ENCODE measurements around the gene GINS1.

DNA sequence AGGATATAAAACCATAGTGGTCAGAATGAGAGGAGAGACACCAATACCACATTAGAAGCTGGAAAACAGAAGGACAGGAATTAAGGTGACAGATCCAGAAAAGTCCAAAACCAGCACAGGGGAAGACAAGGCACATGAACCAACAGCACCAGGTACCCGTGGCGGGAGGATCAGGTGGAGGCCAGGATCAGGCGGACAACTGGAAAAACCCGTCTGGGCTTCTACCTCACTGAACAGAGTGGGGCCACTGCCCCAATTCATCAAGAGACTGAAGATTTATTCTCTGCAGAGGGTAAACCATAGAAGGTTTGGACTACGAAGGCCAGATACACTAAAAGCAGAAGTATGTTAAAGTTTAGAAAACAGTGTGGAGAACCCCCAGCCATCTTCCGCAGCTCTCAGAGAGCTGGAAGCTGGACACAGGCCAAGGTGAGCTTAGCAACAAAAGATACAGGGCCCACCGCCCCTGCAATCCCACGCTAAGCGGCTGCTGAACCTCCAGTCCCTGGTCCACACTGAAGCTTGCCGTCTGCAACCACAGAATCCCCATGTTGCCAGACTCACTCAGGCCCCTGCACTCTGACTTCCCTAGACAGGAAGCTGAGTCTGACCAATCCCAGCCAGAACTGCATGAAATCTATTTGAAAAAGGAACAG lies 46.7 kb upstream of the GINS1 start:
- no peak for TF ChIP-seq POLR2A (IDR thresholded peaks at IDR 0.05)
- TF ChIP-seq, protein P1, sequence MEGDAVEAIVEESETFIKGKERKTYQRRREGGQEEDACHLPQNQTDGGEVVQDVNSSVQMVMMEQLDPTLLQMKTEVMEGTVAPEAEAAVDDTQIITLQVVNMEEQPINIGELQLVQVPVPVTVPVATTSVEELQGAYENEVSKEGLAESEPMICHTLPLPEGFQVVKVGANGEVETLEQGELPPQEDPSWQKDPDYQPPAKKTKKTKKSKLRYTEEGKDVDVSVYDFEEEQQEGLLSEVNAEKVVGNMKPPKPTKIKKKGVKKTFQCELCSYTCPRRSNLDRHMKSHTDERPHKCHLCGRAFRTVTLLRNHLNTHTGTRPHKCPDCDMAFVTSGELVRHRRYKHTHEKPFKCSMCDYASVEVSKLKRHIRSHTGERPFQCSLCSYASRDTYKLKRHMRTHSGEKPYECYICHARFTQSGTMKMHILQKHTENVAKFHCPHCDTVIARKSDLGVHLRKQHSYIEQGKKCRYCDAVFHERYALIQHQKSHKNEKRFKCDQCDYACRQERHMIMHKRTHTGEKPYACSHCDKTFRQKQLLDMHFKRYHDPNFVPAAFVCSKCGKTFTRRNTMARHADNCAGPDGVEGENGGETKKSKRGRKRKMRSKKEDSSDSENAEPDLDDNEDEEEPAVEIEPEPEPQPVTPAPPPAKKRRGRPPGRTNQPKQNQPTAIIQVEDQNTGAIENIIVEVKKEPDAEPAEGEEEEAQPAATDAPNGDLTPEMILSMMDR (IDR thresholded peaks at IDR 0.05), result no peak

Data from ovary (tissue), 3 donors.